GM23248 (cell line): ENCODE results near the gene RBSN.
"Not testable (repeated sequence)": the region's sequence is repeated elsewhere in the genome, so short reads cannot be mapped to it uniquely, and the experiment has no call there.

ENCODE experiments used
- EZH2 ChIP-seq: fragments of 200-600 bp; sonication (generic); IDR thresholded peaks from 2 replicates; pipeline ENCODE4 v1.6.1; 2018; ENCODE audit warnings: antibody characterized with exemption, mild to moderate bottlenecking; ENCODE audit not compliant: insufficient read depth, poor library complexity, severe bottlenecking
- EZH2phosphoT487 ChIP-seq: fragments of 200-600 bp; sonication (generic); IDR thresholded peaks from 2 replicates; pipeline ENCODE4 v1.6.1; 2018; ENCODE audit warnings: antibody characterized with exemption, moderate library complexity, mild to moderate bottlenecking, low read depth; ENCODE audit not compliant: insufficient read depth

DNA sequence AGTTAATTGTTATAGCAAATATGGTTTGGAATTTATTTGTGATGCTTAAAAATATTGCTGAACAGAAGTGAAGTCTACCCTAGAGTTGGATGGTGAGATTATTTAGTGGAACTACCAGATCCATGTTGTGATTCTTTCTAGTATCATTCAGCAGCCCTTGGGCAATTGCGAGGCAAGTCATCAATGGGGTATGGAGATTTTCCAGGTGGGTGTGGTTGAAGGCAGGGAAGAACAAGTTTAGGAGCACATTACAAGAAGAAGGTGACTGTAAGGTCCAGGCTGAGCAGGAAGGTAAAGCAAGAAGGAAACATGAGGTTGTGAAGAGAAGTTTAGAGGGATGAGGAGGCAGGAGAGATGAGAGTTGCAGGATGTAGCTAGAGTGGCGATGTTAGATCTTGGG, 36.0 kb upstream of the RBSN start:
- not testable (repeated sequence) for TF ChIP-seq EZH2phosphoT487, EZH2
